Spleen (tissue), 11 donors: ENCODE data around the gene SPATA19. TPM values are rescaled to one million over a fixed set of nuclear protein-coding genes. Genes with fewer than 3 reads are reported as not detected.

Source experiments
- DNase-seq: peaks from one replicate; pipeline ENCODE4 v3.0.0-alpha.2; 2020
- H3K27ac ChIP-seq, 8 donors: fragments of 200-600 bp; sonication (generic) in 7 of 8; 1 replicate in 4 of 8; 2 replicates in 4 of 8; pipeline versions ENCODE4 v1.5.0 to v1.8.0; 2016 to 2021; ENCODE audit warnings: inconsistent platforms in 4 of 8, mild to moderate bottlenecking in 4 of 8, moderate library complexity in 1 of 8
- H3K27me3 ChIP-seq, 7 donors: fragments of 200-600 bp; sonication (generic) in 6 of 7; replicated peaks in 1 of 7; 1 replicate in 4 of 7; 2 replicates in 3 of 7; pipeline versions ENCODE4 v1.5.0 to v1.8.0; 2016 to 2021; ENCODE audit warnings: inconsistent platforms in 3 of 7, mild to moderate bottlenecking in 1 of 7
- H3K36me3 ChIP-seq, 6 donors: fragments of 200-600 bp; sonication (generic) in 5 of 6; 1 replicate in 4 of 6; 2 replicates in 2 of 6; pipeline versions ENCODE4 v1.5.0 to v1.8.0; 2016 to 2021; ENCODE audit warnings: inconsistent platforms in 2 of 6
- H3K4me1 ChIP-seq, 6 donors: fragments of 200-600 bp; sonication (generic) in 5 of 6; 1 replicate in 3 of 6; 2 replicates in 3 of 6; pipeline versions ENCODE4 v1.5.0 to v1.8.0; 2016 to 2021; ENCODE audit warnings: inconsistent platforms in 3 of 6
- H3K4me3 ChIP-seq, 8 donors: fragments of 200-600 bp; sonication (generic) in 7 of 8; 1 replicate in 4 of 8; 2 replicates in 4 of 8; pipeline versions ENCODE4 v1.5.0 to v1.8.0; 2016 to 2021; ENCODE audit warnings: inconsistent platforms in 4 of 8, mild to moderate bottlenecking in 4 of 8, moderate library complexity in 2 of 8
- H3K9me3 ChIP-seq, 8 donors: fragments of 200-600 bp; sonication (generic) in 7 of 8; 1 replicate in 4 of 8; 2 replicates in 4 of 8; pipeline versions ENCODE4 v1.5.0 to v1.8.0; 2016 to 2021; ENCODE audit warnings: inconsistent platforms in 4 of 8
- POLR2A ChIP-seq, 3 donors: fragments of 450-650 bp; IDR thresholded peaks; one replicate each; pipeline ENCODE4 v1.5.1; 2017; ENCODE audit warnings: antibody characterized with exemption in 3 of 3, mild to moderate bottlenecking in 1 of 3
- POLR2AphosphoS5 ChIP-seq, 3 donors: sonication (generic); formaldehyde crosslinking; IDR thresholded peaks; one replicate each; pipeline ENCODE4 v1.5.1; 2017; ENCODE audit warnings: antibody characterized with exemption in 3 of 3
- WGBS, 5 donors: extraction: QIAGEN DNeasy Blood & Tissue Kit in 3 of 5; methylation state at CpG; one replicate each; pipeline versions ENCODE4 v1.1.5 to v1.1.7; 2013 to 2018; 5-methylcytosine and 5-hydroxymethylcytosine counted together
- intact Hi-C: fragments of 100-400 bp; cut with DNase I; formaldehyde crosslinking; loops from one replicate; pipeline ENCODE4 v1.15.0; 2023; ENCODE audit warnings: low total_unique reads
- polyA plus RNA-seq, 3 donors: library from polyadenylated mRNA; stranded (reverse); fragments of 200-250 nt; gene quantifications; one replicate each; pipeline ENCODE4 v1.2.1, GENCODE V29; 2013
- total RNA-seq, 7 donors: library from RNA; depleted of rRNA in 3 of 7; stranded (reverse); fragments of >200 nt in 3 of 7; fragmentation: NEBNext Ultra II Directional in 4 of 7; extraction: Animal tissue kit (Norgen Biotek cat#: 25700) in 4 of 7; gene quantifications; one replicate each; pipeline versions ENCODE4 v1.1.0 to v1.2.1, GENCODE V29; 2016 to 2021
- TF ChIP-seq, protein P1 (sequence below), 11 experiments: fragments of 200-600 bp in 7 of 11; fragments of 450-650 bp in 4 of 11; sonication (generic) in 4 of 11; IDR thresholded peaks in 8 of 11; conservative IDR thresholded peaks in 3 of 11; 1 replicate in 7 of 11; 2 replicates in 4 of 11; pipeline versions ENCODE4 v1.4.0 to v1.8.0; 2016 to 2021; ENCODE audit warnings: antibody characterized with exemption in 11 of 11, inconsistent platforms in 4 of 11, mild to moderate bottlenecking in 1 of 11
- donor health status: healthy with polysubstance abuse.
- donor health status: DM: no; HTN: no; CAD: no; lungs with moderate emphysema.
- donor health status: DM: no; HTN: no; CAD: no.
- donor health status: Bipolar disorder and iron deficiency.
- donor health status: healthy.
- donor health status: DM: no; HTN: no; CAD: no.
- donor health status: DM: yes; HTN: yes; CAD: no.

Gene SPATA19
- total and polyA plus RNA-seq, 10 donors: 0.15 TPM; not detected in 9

DNA sequence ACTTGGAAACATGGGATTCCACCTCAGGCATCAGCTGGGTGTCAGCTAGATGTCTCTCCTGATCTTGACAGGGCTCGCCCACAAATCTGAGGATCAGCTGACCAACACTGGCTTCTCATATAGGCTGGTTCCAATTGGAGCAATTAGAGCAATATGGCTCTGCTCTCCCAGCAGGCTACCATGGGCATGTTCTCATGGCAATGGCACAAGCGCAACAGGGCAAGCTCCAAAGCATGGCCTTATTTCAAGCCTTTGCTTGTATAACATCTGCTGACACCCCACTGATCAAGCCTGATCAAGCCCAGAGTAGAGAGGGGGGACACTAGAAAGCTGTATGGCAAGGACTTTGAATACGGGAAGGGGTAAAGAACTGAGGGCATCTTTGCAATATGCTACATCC is 40.7 kb upstream of the SPATA19 start:
- H3K27ac ChIP-seq: no peak overlapping the region
- 79 to 91% (median 82%) methylated on average over 3 of the region's 3 CpGs for WGBS, 5 donors
- TF ChIP-seq POLR2AphosphoS5 (IDR thresholded peaks at IDR 0.05): no peak
- TF ChIP-seq POLR2A (IDR thresholded peaks at IDR 0.05): no peak
- TF ChIP-seq, protein P1, sequence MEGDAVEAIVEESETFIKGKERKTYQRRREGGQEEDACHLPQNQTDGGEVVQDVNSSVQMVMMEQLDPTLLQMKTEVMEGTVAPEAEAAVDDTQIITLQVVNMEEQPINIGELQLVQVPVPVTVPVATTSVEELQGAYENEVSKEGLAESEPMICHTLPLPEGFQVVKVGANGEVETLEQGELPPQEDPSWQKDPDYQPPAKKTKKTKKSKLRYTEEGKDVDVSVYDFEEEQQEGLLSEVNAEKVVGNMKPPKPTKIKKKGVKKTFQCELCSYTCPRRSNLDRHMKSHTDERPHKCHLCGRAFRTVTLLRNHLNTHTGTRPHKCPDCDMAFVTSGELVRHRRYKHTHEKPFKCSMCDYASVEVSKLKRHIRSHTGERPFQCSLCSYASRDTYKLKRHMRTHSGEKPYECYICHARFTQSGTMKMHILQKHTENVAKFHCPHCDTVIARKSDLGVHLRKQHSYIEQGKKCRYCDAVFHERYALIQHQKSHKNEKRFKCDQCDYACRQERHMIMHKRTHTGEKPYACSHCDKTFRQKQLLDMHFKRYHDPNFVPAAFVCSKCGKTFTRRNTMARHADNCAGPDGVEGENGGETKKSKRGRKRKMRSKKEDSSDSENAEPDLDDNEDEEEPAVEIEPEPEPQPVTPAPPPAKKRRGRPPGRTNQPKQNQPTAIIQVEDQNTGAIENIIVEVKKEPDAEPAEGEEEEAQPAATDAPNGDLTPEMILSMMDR (IDR thresholded peaks at IDR 0.05 in 8 of 11, conservative IDR thresholded peaks at IDR 0.05 in 3 of 11): no peak
- no peaks in the 10 kb centered on the region for H3K36me3 ChIP-seq
- H3K4me1 ChIP-seq: no peaks in the 10 kb centered on the region
- DNase-seq: no peak
- peaks cover 0 to 21% (median 0%) of the 10 kb centered on the region in 7 donors for H3K27me3 ChIP-seq
- no peak overlapping the region for H3K4me3 ChIP-seq
- intact Hi-C loops: no loop called here
- H3K9me3 ChIP-seq: peaks cover 0 to 18% (median 0%) of the 10 kb centered on the region in 8 donors

DNA sequence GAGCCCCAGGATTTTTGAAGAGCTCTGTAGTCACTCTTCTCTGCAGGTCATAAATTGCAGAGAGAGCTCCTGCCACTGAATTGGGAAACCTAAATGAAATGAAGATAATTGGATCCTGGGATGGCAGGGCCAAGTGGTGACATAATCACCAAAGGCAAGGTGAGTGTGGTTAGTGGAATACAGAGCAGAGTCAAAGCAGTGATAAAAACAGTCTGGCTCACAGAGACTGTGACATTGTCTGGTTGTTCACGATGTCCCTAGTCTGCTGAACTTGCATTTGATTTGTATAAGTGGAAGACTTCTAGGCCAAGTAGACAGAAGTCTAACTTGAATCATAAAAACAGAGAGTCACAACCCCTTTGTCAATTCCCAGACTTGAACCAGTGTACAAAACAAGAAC is 26.8 kb upstream of the SPATA19 start:
- no peak for TF ChIP-seq POLR2AphosphoS5 (IDR thresholded peaks at IDR 0.05)
- TF ChIP-seq POLR2A (IDR thresholded peaks at IDR 0.05): no peak
- TF ChIP-seq, protein P1 (IDR thresholded peaks at IDR 0.05 in 8 of 11, conservative IDR thresholded peaks at IDR 0.05 in 3 of 11): no peak
- Histone ChIP-seq H3K27me3 (no peaks in the 10 kb centered on the region), H3K36me3 (no peaks in the 10 kb centered on the region), H3K9me3 (peaks cover 0 to 13% (median 3%) of the 10 kb centered on the region in 8 donors), H3K4me1 (no peaks in the 10 kb centered on the region), H3K4me3 (no peak overlapping the region), H3K27ac (no peak overlapping the region)
- WGBS, 5 donors: 0 to 87% (median 33%) methylated on average over 1 of the region's 1 CpG
- DNase-seq: no peak
- intact Hi-C loops: no loop called here

DNA sequence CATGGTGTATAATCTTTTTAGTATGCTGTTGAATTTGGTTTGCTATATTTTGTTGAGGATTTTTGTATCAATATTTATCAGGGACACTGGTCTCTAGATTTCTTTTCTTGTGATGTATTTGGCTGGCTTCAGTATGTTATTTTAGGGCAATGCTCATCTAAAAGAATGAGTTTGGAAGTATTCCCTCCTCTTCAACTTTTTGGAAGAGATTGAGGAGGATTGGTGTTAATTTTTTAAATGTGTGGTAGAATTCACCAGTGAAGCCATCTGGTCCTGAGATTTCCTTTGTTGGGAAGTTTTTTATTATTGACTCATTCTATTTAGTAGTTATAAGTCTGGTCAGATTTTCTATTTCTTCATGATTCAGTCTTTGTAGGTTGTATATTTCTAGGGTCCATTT is 22.1 kb upstream of the SPATA19 start:
- Histone ChIP-seq H3K4me1 (no peaks in the 10 kb centered on the region), H3K36me3 (no peaks in the 10 kb centered on the region), H3K9me3 (peaks cover 0 to 10% (median 0%) of the 10 kb centered on the region in 8 donors), H3K27ac (no peak overlapping the region), H3K4me3 (no peak overlapping the region), H3K27me3 (peaks cover 0 to 17% (median 0%) of the 10 kb centered on the region in 7 donors)
- TF ChIP-seq POLR2AphosphoS5 (IDR thresholded peaks at IDR 0.05): no peak
- TF ChIP-seq, protein P1 (IDR thresholded peaks at IDR 0.05 in 8 of 11, conservative IDR thresholded peaks at IDR 0.05 in 3 of 11): no peak
- TF ChIP-seq POLR2A (IDR thresholded peaks at IDR 0.05): no peak
- DNase-seq: no peak
- intact Hi-C loops: no loop called here

DNA sequence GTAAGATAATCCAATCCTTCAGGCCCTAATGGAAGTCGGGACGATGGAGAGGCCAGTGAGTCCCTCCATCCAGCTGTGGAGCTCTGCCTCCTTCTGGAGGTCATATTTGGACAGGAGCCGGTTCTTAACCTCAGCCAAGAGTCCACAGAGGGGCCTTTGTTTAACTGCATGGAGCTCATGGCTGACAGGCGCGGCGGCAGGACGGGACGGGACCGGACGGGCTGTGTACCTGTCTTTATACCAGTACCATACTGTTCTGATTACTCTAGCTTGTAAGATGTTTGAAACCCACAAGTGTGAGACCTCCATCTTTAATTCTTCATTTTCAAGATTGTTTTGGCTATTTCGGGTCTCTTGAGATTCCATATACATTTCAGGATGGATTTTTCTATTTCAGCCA is 20.2 kb upstream of the SPATA19 start:
- Histone ChIP-seq H3K4me3 (no peak overlapping the region), H3K27me3 (peaks cover 0 to 20% (median 0%) of the 10 kb centered on the region in 7 donors), H3K36me3 (no peaks in the 10 kb centered on the region), H3K27ac (no peak overlapping the region), H3K4me1 (no peaks in the 10 kb centered on the region), H3K9me3 (peaks cover 0 to 7% (median 0%) of the 10 kb centered on the region in 8 donors)
- 89 to 97% (median 93%) methylated on average over 11 of the region's 11 CpGs for WGBS, 5 donors
- TF ChIP-seq POLR2AphosphoS5 (IDR thresholded peaks at IDR 0.05) (no peak), POLR2A (IDR thresholded peaks at IDR 0.05) (no peak)
- TF ChIP-seq, protein P1 (IDR thresholded peaks at IDR 0.05 in 8 of 11, conservative IDR thresholded peaks at IDR 0.05 in 3 of 11): no peak
- intact Hi-C loops: no loop called here
- DNase-seq: no peak
